GM12878 (cell line): ENCODE measurements around the gene KCNH6.

ENCODE experiments used
- MXI1 ChIP-seq: fragments of 150-350 bp; IDR thresholded peaks from 2 replicates; pipeline ENCODE4 v1.6.1; 2011; ENCODE audit warnings: low read depth, mild to moderate bottlenecking, inconsistent platforms, low read length, improper control_type of control experiment
- SP1 ChIP-seq: IDR thresholded peaks from one replicate; pipeline ENCODE4 v1.6.1; 2011; ENCODE audit warnings: low read depth, low read length
- TCF7 ChIP-seq: IDR thresholded peaks from 2 replicates; pipeline ENCODE4 v1.6.1; 2014; ENCODE audit warnings: antibody characterized with exemption, borderline replicate concordance
- YY1 ChIP-seq: IDR thresholded peaks from 2 replicates; pipeline ENCODE4 v1.6.1; 2011; ENCODE audit warnings: low read depth, mild to moderate bottlenecking, low read length
- TF ChIP-seq, protein P1 (sequence below), 3 experiments: IDR thresholded peaks in 2 of 3; conservative IDR thresholded peaks in 1 of 3; 2 replicates each; pipeline ENCODE4 v1.5.1; 2011; ENCODE audit warnings: low read depth in 3 of 3, low read length in 3 of 3, mild to moderate bottlenecking in 3 of 3, control low read depth in 2 of 3, moderate library complexity in 2 of 3, inconsistent platforms in 1 of 3, mixed read lengths in 1 of 3; ENCODE audit not compliant: control insufficient read depth in 2 of 3, insufficient read depth in 1 of 3; ENCODE audit errors: extremely low read depth in 1 of 3
- TF ChIP-seq, protein P2 (sequence below): fragments of 450-650 bp; IDR thresholded peaks from 2 replicates; pipeline ENCODE4 v1.6.1; 2017; ENCODE audit warnings: mild to moderate bottlenecking

DNA sequence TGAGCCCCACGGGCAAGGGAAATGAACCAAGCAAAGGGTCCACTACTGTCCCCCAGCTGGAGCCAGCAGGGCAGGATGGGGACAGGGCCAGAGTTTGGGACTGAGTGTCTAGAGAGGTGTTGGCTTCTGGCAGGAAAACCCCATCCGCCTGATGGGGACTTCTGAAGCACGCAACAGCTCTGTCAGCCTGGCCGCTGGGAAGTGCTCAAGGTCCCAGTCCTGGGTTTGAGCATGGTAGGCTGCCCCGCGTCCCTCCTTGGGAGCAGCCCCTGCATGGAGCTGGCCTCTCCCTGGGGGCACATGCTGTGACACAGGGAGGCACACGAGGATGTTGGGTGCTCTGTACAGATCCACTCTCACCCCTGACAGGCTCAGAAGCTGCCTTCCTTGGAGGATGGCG, 31.7 kb upstream of the KCNH6 start:
- TF ChIP-seq MXI1, result no peak
- TF ChIP-seq, protein P1, sequence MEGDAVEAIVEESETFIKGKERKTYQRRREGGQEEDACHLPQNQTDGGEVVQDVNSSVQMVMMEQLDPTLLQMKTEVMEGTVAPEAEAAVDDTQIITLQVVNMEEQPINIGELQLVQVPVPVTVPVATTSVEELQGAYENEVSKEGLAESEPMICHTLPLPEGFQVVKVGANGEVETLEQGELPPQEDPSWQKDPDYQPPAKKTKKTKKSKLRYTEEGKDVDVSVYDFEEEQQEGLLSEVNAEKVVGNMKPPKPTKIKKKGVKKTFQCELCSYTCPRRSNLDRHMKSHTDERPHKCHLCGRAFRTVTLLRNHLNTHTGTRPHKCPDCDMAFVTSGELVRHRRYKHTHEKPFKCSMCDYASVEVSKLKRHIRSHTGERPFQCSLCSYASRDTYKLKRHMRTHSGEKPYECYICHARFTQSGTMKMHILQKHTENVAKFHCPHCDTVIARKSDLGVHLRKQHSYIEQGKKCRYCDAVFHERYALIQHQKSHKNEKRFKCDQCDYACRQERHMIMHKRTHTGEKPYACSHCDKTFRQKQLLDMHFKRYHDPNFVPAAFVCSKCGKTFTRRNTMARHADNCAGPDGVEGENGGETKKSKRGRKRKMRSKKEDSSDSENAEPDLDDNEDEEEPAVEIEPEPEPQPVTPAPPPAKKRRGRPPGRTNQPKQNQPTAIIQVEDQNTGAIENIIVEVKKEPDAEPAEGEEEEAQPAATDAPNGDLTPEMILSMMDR (IDR thresholded peaks at IDR 0.05 in 2 of 3, conservative IDR thresholded peaks at IDR 0.05 in 1 of 3; ENCODE audit: control insufficient read depth in 2 of 3, extremely low read depth in 1 of 3, insufficient read depth in 1 of 3, low read depth in 3 of 3, low read length in 3 of 3), result no peak
- no peak for TF ChIP-seq SP1
- no peak for TF ChIP-seq TCF7
- TF ChIP-seq, protein P2, sequence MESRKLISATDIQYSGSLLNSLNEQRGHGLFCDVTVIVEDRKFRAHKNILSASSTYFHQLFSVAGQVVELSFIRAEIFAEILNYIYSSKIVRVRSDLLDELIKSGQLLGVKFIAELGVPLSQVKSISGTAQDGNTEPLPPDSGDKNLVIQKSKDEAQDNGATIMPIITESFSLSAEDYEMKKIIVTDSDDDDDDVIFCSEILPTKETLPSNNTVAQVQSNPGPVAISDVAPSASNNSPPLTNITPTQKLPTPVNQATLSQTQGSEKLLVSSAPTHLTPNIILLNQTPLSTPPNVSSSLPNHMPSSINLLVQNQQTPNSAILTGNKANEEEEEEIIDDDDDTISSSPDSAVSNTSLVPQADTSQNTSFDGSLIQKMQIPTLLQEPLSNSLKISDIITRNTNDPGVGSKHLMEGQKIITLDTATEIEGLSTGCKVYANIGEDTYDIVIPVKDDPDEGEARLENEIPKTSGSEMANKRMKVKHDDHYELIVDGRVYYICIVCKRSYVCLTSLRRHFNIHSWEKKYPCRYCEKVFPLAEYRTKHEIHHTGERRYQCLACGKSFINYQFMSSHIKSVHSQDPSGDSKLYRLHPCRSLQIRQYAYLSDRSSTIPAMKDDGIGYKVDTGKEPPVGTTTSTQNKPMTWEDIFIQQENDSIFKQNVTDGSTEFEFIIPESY, result no peak
- no peak for TF ChIP-seq YY1
